Measurements from ENCODE around the gene KLHL18.
"Not testable (repeated sequence)": the region's sequence is repeated elsewhere in the genome, so short reads cannot be mapped to it uniquely, and the experiment has no call there.

Gene KLHL18

GRCh38 chr3:47298439-47298838 is 15.7 kb downstream of the KLHL18 start:
- Histone ChIP-seq H3K4me2 (ENCODE audit: low read length) (no peak overlapping the region), H3K36me3 (ENCODE audit: control insufficient read depth, insufficient read depth, low read length) (no peaks in the 10 kb centered on the region), H3K9me3 (ENCODE audit: control insufficient read depth, low read length) (no peaks in the 10 kb centered on the region), H3K4me1 (peaks cover 6% of the 10 kb centered on the region), H3K9ac (no peak overlapping the region), H3K27me3 (ENCODE audit: control insufficient read depth, insufficient read depth, low read length) (no peaks in the 10 kb centered on the region), H3K4me3 (ENCODE audit: low read depth, low read length) (no peak overlapping the region), H3K27ac (no peak overlapping the region), H3K79me2 (peaks cover 15% of the 10 kb centered on the region), H2AFZ (no peak overlapping the region)
- no peak for TF ChIP-seq CTCF (IDR thresholded peaks at IDR 0.05)

GRCh38 chr3:47299381-47300318 is 16.9 kb downstream of the KLHL18 start:
- Histone ChIP-seq H3K9ac (no peak overlapping the region), H3K9me3 (ENCODE audit: control insufficient read depth, low read length) (no peaks in the 10 kb centered on the region), H3K79me2 (peaks cover 7% of the 10 kb centered on the region), H3K4me3 (ENCODE audit: low read depth, low read length) (no peak overlapping the region), H3K4me1 (peaks cover 4% of the 10 kb centered on the region), H3K27me3 (ENCODE audit: control insufficient read depth, insufficient read depth, low read length) (no peaks in the 10 kb centered on the region), H2AFZ (no peak overlapping the region), H3K27ac (peak overlapping the region; percentile 17), H3K36me3 (ENCODE audit: control insufficient read depth, insufficient read depth, low read length) (no peaks in the 10 kb centered on the region), H3K4me2 (ENCODE audit: low read length) (peak overlapping the region; percentile 13)
- no peak for TF ChIP-seq CTCF (IDR thresholded peaks at IDR 0.05)

GRCh38 chr3:47301456-47301855 is 18.7 kb downstream of the KLHL18 start:
- no peak overlapping the region for H3K9ac ChIP-seq
- H3K79me2 ChIP-seq: peaks cover 11% of the 10 kb centered on the region
- H3K4me3 ChIP-seq (ENCODE audit: low read depth, low read length): no peak overlapping the region
- TF ChIP-seq CTCF (IDR thresholded peaks at IDR 0.05): no peak
- no peaks in the 10 kb centered on the region for H3K36me3 ChIP-seq (ENCODE audit: control insufficient read depth, insufficient read depth, low read length)
- no peaks in the 10 kb centered on the region for H3K27me3 ChIP-seq (ENCODE audit: control insufficient read depth, insufficient read depth, low read length)
- H3K4me1 ChIP-seq: peaks cover under 1% of the 10 kb centered on the region
- H3K4me2 ChIP-seq (ENCODE audit: low read length): no peak overlapping the region
- no peaks in the 10 kb centered on the region for H3K9me3 ChIP-seq (ENCODE audit: control insufficient read depth, low read length)
- H2AFZ ChIP-seq: no peak overlapping the region
- H3K27ac ChIP-seq: no peak overlapping the region

DNA sequence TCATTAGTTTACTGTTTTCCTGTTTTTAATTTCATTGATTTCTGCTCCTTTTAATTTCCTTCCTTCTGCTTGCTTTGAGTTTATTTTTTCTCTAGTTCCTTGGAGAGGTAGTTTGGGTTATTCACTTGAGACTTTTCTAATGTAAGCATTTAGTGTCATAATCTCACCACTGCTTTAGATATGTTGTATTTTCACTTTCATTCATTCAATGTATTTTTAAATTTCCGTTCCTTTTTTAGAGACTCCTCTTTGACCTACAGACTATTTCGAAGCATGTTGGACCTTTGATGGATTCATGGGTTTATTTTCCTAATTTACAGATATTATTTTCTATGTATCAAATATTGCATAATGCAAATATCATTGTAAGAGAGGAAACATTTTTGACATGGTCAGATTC is 23.3 kb downstream of the KLHL18 start:
- Histone ChIP-seq H3K4me2 (ENCODE audit: low read length) (no peak overlapping the region), H3K79me2 (peaks cover 32% of the 10 kb centered on the region), H3K9ac (no peak overlapping the region), H3K36me3 (ENCODE audit: control insufficient read depth, insufficient read depth, low read length) (no peaks in the 10 kb centered on the region), H2AFZ (no peak overlapping the region), H3K27ac (no peak overlapping the region), H3K27me3 (ENCODE audit: control insufficient read depth, insufficient read depth, low read length) (no peaks in the 10 kb centered on the region), H3K4me3 (ENCODE audit: low read depth, low read length) (no peak overlapping the region), H3K9me3 (ENCODE audit: control insufficient read depth, low read length) (no peaks in the 10 kb centered on the region), H3K4me1 (peaks cover 5% of the 10 kb centered on the region)
- TF ChIP-seq CTCF (IDR thresholded peaks at IDR 0.05): no peak

DNA sequence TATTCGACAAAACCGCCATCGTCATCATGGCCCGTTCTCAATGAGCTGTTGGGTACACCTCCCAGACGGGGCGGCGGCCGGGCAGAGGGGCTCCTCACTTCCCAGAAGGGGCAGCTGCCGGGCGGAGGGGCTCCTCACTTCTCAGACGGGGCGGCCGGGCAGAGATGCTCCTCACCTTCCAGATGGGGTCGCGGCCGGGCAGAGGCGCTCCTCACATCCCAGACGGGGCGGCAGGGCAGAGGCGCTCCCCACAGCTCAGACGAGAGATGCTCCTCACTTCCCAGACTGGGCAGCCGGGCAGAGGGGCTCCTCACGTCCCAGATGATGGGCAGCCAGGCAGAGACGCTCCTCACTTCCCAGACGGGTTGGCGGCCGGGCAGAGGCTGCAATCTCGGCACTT is 26.5 kb downstream of the KLHL18 start:
- H3K4me3 ChIP-seq (ENCODE audit: low read depth, low read length); H3K9ac ChIP-seq; H3K9me3 ChIP-seq (ENCODE audit: control insufficient read depth, low read length); H3K27me3 ChIP-seq (ENCODE audit: control insufficient read depth, insufficient read depth, low read length); H3K4me1 ChIP-seq; H3K27ac ChIP-seq; H3K4me2 ChIP-seq (ENCODE audit: low read length); H2AFZ ChIP-seq; H3K36me3 ChIP-seq (ENCODE audit: control insufficient read depth, insufficient read depth, low read length): not testable (repeated sequence)
- H3K79me2 ChIP-seq: peaks cover 26% of the 10 kb centered on the region
